WI38 (cell line): Measurements from ENCODE around the gene MICALL2.

Experiments
- H3K4me3 ChIP-seq: 2 replicates; pipeline ENCODE4 v1.5.1; 2011; ENCODE audit warnings: low read depth, mild to moderate bottlenecking, control low read depth, low read length
- TF ChIP-seq, protein P1 (sequence below): IDR thresholded peaks from 2 replicates; pipeline ENCODE4 v1.5.1; 2012; ENCODE audit warnings: low read depth, mild to moderate bottlenecking, control low read depth, low read length

Gene MICALL2

DNA sequence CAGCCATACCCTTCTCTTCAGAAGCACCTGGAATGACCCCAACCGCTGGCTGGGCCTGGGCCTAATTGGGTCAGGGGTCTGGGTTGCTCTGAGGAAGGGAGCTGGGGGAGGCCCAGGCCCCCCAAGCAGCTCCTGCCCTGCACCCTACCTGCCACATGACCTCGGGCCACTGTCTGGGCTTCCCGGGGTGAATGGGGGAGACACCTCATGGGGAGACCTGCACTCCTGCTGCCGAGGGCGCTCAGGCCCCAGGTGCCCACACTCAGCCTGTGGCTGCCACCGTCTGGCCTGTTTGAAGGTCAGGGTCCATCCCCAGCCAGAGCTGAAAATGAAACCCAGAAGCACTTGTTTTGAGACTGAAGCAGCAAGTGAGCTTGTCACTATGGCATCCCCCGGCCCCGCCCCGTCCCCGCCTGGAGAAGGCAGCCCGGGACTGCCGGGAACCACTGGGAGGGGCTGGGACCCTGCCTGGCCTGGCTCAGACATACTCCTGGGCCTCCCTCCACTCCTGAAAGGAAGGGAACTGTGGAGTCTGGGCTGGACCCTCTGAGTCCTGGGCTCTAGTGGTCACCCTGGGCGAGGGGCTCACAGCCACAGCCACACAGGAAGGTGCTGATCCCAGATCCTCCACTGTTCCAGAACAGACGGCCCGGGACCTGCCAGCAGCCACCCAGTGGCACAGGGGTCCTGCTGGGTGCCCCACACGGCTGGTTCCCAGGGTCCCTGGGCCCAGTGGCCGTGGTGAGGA is 7.4 kb upstream of the MICALL2 start:
- H3K4me3 ChIP-seq: no peak overlapping the region
- TF ChIP-seq, protein P1, sequence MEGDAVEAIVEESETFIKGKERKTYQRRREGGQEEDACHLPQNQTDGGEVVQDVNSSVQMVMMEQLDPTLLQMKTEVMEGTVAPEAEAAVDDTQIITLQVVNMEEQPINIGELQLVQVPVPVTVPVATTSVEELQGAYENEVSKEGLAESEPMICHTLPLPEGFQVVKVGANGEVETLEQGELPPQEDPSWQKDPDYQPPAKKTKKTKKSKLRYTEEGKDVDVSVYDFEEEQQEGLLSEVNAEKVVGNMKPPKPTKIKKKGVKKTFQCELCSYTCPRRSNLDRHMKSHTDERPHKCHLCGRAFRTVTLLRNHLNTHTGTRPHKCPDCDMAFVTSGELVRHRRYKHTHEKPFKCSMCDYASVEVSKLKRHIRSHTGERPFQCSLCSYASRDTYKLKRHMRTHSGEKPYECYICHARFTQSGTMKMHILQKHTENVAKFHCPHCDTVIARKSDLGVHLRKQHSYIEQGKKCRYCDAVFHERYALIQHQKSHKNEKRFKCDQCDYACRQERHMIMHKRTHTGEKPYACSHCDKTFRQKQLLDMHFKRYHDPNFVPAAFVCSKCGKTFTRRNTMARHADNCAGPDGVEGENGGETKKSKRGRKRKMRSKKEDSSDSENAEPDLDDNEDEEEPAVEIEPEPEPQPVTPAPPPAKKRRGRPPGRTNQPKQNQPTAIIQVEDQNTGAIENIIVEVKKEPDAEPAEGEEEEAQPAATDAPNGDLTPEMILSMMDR: no peak

DNA sequence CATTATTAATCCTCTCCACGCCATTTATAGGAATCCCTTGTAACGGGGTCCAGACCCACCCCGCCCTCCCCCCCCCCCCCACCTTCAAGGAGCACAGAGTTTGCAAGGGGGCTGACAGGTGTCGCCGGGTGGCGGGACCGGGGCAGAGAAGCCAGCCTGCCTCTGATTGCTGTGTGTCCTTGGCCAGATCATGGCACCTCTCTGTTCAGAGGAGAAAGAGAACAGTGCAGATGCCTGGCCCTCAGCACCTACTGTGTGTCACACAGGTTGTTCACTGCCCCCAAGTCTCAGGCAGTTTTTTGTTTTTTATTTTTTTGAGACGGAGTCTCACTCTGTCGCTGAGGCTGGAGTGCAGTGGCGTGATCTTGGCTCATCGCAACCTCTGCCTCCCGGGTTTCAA is 5.4 kb upstream of the MICALL2 start:
- no peak overlapping the region for H3K4me3 ChIP-seq
- TF ChIP-seq, protein P1: no peak

DNA sequence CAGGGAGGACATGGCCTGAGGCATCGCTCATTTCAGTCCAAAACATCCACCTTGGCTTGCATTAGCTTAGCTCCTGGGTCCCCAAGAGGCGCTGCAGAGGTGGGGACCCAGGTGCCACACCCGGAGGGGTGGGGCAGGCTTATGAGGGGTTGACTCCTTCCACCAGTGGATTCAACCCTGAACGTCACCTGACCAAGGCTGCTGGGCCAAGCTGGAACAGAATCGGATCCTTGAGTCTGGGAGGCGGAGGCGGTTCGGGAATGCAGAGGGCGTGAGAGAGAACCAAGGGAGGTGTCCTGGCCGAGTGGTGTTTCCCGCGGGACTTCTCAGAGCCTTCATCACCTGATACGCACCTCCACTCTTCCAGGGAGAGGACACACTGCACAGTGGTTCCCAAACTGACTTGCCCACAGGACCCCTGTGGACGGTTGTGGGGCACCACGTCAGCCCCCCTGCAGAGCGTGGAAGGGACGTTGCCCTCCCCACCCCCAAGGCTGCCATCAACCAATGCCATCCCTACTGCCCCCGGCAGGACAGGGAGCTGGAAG is 4.5 kb upstream of the MICALL2 start:
- TF ChIP-seq, protein P1: no peak
- no peak overlapping the region for H3K4me3 ChIP-seq

DNA sequence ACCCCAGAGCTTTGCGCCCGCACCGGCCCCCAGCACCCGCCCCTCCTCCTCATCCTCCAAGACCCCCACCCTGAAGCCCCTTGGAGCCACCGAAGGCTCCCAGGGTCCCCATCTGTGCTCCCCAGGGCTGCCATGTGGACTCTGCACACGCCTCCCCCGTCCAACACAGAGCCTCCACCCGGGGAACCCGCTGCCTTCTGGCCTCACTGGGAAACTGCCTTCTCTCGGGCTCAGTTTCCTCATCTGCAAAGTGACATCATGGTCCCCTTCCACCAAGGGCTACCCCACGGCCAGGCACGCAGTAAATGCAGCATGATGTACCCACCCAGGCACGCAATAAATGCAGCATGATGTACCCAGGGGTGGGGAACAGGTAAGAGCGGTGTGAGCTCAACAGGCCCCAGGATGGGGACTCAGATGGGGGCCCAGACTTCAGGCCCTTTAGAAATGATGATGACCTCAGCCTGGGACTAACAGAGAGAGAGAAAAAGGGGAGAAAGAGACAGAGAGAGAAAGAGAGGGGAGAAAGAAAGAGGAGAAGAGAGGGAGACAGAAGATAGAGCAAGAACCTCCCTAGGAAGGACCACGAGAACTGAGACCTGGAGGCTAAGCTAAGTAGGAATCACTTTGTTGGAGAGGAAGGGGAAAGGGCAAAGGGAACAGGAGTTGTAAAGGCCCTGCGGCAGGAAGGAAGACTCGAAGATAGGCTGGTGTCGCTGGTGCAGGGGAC is 2.5 kb upstream of the MICALL2 start:
- H3K4me3 ChIP-seq: no peak overlapping the region
- TF ChIP-seq, protein P1: no peak

DNA sequence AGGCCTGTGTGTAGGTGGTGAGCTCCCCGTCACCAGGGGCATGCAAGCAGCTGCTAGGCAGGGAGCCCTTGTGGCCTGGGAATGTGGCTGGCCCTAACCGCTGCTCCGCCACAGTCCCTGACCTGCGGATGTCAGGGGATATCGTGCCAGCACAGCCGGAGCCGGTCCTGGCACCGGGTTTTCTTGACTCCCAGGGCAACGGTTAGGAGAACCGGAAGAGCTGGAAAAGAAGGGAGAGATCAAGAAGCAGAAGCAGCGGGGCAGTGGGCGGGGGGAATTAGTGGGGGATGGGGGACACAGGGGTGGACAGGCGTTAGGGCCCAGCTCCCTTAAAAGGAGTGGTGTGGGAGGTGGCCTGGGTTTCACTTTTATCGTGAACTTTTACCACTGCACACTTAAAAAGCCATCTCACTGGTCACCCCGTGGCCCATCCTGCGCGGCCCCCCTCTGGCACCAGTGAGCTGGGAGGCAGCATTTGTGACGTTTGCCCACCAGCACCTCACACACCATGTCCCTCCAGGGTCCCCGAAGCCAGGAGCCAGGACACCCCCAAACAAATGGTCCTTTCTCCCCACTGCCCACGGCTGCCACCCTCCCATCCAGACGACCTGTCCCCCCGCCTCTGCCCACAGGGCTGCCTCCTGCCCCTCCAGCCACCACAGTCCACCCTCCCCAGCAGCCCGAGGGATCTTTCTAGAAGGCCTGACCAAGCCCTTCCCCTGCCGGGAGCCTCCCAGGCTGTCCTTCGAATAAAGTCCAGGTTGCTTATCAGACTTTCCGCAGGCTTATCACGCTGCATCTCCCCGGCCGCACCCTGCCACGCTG is 1.8 kb upstream of the MICALL2 start:
- TF ChIP-seq, protein P1: no peak
- H3K4me3 ChIP-seq: no peak overlapping the region

DNA sequence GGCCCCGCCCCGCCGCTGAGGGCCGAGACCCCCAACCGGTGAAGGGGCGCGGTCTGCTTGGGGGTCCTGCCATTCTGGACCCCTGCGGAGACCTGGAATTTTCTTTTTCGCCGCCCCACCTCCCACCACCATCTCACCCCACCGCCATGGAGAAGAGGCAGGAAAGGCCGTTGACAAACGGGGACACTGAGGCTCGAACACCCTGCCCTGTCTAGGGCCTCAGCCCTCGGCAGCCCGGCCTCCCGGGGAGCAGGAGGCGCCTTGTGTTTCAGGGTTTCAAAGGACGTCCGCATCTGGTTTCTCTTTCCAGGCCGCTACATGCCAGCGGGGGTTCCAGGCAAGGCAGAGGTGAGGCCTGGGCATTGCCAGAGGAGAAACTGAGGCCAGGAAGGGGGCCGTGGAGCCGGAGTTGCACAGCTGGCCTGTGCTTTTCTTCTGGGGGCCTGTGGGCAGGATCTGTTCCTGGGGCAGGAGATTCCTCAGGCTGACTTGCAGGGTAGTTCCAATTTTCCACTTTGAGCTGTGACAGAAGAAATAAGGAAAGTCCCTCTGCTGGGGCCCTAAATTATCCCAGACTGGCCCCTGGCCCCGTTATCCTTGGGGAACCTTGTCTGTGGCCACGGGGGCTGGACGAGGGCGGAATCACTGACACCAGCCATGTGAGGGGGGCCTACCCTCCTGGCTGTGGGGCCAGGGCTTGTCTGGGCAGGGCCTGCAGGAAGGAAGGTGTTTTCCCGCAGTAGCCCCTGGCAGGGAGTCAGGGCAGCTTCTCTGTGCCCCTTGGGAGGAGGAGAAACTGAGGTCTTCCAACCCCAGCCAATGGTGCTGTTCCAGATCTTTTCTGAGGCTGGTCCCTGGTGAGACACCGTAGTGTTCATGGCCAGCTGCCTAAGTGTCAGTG is 900 bp upstream of the MICALL2 start:
- peak overlapping the region; percentile 58 for H3K4me3 ChIP-seq
- TF ChIP-seq, protein P1: no peak
